Muscle layer of colon (tissue), 2 donors: ENCODE results near the gene MCOLN2.

ENCODE experiments used
- H3K27ac ChIP-seq: one replicate; pipeline ENCODE4 v1.7.0; 2013; ENCODE audit warnings: low read depth, mild to moderate bottlenecking, low read length, moderate library complexity
- H3K27me3 ChIP-seq, 2 donors: one replicate each; pipeline ENCODE4 v1.7.0; 2013; ENCODE audit warnings: low read length in 2 of 2, mild to moderate bottlenecking in 2 of 2; ENCODE audit not compliant: insufficient read depth in 2 of 2, control insufficient read depth in 1 of 2
- H3K36me3 ChIP-seq: one replicate; pipeline ENCODE4 v1.7.0; 2013; ENCODE audit warnings: mild to moderate bottlenecking, low read length; ENCODE audit not compliant: insufficient read depth
- H3K4me1 ChIP-seq: one replicate; pipeline ENCODE4 v1.7.0; 2013; ENCODE audit warnings: mild to moderate bottlenecking, low read length; ENCODE audit not compliant: insufficient read depth
- H3K4me3 ChIP-seq, 2 donors: one replicate each; pipeline ENCODE4 v1.7.0; 2013; ENCODE audit warnings: low read length in 2 of 2, low read depth in 1 of 2, mild to moderate bottlenecking in 1 of 2, moderate library complexity in 1 of 2
- H3K9ac ChIP-seq: one replicate; pipeline ENCODE4 v1.7.0; 2013; ENCODE audit warnings: low read length
- H3K9me3 ChIP-seq: one replicate; pipeline ENCODE4 v1.7.0; 2013; ENCODE audit warnings: mild to moderate bottlenecking, low read length
- donor health status: abdominal sarcoma.
- donor health status: Adenocarcinoma of cecum.

Gene MCOLN2

DNA sequence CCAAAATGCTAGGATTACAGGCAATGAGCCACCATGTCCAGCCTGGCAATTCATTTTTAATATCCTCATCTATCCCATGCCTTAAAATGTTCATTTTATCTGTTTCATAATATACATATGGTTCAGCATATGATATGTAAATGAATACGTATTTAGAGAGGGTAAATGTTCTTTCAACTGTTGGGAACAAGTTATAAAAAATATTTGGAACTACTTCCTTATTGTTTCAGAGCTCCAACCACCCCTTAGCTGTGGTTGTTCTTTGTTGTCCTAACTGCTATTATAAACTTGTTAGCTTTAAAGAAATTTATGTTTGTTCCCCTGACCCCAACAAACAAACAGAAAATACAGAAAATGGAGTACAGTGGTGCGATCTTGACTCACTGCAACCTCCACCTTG is 14.5 kb downstream of the MCOLN2 start:
- Histone ChIP-seq H3K27ac (no peak overlapping the region), H3K9me3 (no peaks in the 10 kb centered on the region), H3K27me3 (no peaks in the 10 kb centered on the region), H3K4me3 (no peak overlapping the region), H3K9ac (no peak overlapping the region), H3K4me1 (no peaks in the 10 kb centered on the region), H3K36me3 (no peaks in the 10 kb centered on the region)

GRCh38 chr1:84975035-84975434 is 21.9 kb downstream of the MCOLN2 start:
- H3K4me1 ChIP-seq: no peaks in the 10 kb centered on the region
- H3K9me3 ChIP-seq: no peaks in the 10 kb centered on the region
- H3K4me3 ChIP-seq: no peak overlapping the region
- no peaks in the 10 kb centered on the region for H3K27me3 ChIP-seq
- H3K9ac ChIP-seq: no peak overlapping the region
- H3K27ac ChIP-seq: no peak overlapping the region
- no peaks in the 10 kb centered on the region for H3K36me3 ChIP-seq

- H3K27me3 ChIP-seq: no peaks in the 10 kb centered on the region
- no peak overlapping the region for H3K27ac ChIP-seq
- H3K4me3 ChIP-seq: no peak overlapping the region
- no peaks in the 10 kb centered on the region for H3K4me1 ChIP-seq
- no peaks in the 10 kb centered on the region for H3K9me3 ChIP-seq
- H3K36me3 ChIP-seq: no peaks in the 10 kb centered on the region
- H3K9ac ChIP-seq: no peak overlapping the region
These were observed 23.2 kb downstream of the MCOLN2 start for GRCh38 chr1:84973498-84974334.

DNA sequence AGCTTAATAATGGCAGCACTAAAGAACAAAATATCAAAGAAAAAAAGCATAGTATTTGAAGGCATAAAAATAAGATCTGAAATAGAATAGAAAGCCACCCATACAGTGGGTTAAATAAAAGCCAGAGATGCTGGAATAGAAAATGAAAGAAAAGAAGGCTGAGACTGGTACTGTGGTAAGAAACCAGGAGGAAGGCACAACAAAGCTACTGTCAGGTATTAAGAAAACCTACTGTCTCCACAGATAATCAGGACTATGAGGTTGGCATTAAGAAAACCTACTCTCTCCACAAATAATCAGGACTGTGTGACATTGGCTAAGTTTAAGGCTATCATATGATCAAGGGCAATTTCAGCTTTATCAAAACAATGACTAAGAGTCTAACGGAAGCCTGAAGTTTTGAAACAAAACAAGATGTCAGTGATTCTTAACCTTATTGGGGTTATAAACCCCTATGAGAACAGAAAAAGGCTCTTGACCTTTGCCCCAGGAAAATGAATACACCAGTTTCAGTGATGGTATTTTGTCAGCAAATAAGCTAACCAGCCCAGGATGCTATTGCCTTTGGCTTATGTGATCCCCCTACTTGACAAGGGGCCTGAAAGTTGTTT is 24.4 kb downstream of the MCOLN2 start:
- no peaks in the 10 kb centered on the region for H3K27me3 ChIP-seq
- no peak overlapping the region for H3K27ac ChIP-seq
- no peaks in the 10 kb centered on the region for H3K36me3 ChIP-seq
- H3K4me3 ChIP-seq: no peak overlapping the region
- H3K9ac ChIP-seq: no peak overlapping the region
- H3K9me3 ChIP-seq: no peaks in the 10 kb centered on the region
- peaks cover 7% of the 10 kb centered on the region for H3K4me1 ChIP-seq

- Histone ChIP-seq H3K27ac (no peak overlapping the region), H3K4me3 (no peak overlapping the region), H3K27me3 (no peaks in the 10 kb centered on the region), H3K9me3 (no peaks in the 10 kb centered on the region), H3K36me3 (no peaks in the 10 kb centered on the region), H3K4me1 (peaks cover 7% of the 10 kb centered on the region), H3K9ac (no peak overlapping the region)
These were observed 25.0 kb downstream of the MCOLN2 start for GRCh38 chr1:84971957-84972356.

DNA sequence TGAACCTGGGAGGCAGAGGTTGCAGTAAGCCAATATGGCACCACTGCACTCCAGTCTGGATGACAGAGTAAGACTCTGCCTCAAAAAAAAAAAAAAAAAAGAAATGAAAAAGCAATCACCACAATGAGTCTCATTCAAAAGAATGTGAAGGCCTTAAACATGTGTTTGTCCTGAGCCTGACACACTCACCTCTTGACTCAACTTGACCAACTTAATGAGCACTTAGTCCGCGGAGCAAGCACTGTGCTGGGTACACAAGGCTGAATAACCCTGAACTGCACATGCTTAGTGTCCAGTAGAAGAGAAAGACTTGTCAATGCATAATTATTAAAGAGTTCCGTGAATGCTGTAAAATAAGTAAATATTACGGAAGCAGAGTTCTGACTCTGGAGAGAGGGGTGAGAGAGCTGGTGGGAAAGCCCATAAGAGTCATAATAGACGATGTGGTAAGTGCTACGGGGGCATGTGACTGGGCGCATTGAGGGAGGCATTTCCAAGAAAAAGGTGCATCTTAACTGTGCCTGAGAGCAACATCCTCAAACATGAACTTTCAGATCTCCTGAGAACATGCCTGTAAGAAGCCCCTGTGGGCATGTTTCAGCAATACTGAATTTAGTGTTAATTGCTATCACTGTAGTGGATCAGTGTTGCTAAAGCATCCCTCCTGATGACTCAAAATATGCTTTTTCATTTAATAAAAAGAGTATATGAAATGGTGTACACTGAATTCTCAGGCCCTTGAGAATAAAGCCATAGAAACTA is 27.2 kb downstream of the MCOLN2 start:
- no peaks in the 10 kb centered on the region for H3K9me3 ChIP-seq
- H3K27ac ChIP-seq: no peak overlapping the region
- peaks cover 7% of the 10 kb centered on the region for H3K4me1 ChIP-seq
- no peak overlapping the region for H3K9ac ChIP-seq
- no peaks in the 10 kb centered on the region for H3K27me3 ChIP-seq
- H3K36me3 ChIP-seq: no peaks in the 10 kb centered on the region
- no peak overlapping the region for H3K4me3 ChIP-seq

DNA sequence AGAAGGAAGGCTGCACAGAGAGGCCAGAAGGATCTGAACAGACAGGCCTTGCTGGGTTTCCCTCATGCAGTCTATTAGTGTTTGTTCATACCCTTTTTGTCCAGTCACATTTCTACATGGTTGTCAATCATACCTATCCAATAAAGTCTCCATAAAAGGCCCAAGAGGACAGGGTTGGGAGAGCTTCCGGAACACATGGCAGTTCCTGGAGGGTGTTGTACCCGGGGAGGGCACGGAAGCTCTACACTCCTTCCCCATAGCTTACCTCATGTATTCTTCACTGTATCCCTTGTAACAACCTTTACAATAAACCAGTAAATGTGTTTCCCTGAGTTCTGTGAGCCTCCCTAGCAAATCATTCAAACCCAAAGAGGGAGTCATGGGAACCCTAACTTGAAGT is 28.0 kb downstream of the MCOLN2 start:
- Histone ChIP-seq H3K27ac (no peak overlapping the region), H3K9ac (no peak overlapping the region), H3K9me3 (no peaks in the 10 kb centered on the region), H3K27me3 (no peaks in the 10 kb centered on the region), H3K4me1 (peaks cover 7% of the 10 kb centered on the region), H3K36me3 (no peaks in the 10 kb centered on the region), H3K4me3 (no peak overlapping the region)

- no peak overlapping the region for H3K27ac ChIP-seq
- H3K4me3 ChIP-seq: no peak overlapping the region
- H3K27me3 ChIP-seq: no peaks in the 10 kb centered on the region
- peaks cover 7% of the 10 kb centered on the region for H3K4me1 ChIP-seq
- H3K9ac ChIP-seq: no peak overlapping the region
- H3K36me3 ChIP-seq: no peaks in the 10 kb centered on the region
- H3K9me3 ChIP-seq: no peaks in the 10 kb centered on the region
These were observed 28.8 kb downstream of the MCOLN2 start for GRCh38 chr1:84968101-84968500.

GRCh38 chr1:84967666-84968065 is 29.2 kb downstream of the MCOLN2 start:
- H3K9ac ChIP-seq: no peak overlapping the region
- no peak overlapping the region for H3K4me3 ChIP-seq
- H3K4me1 ChIP-seq: peaks cover 7% of the 10 kb centered on the region
- no peaks in the 10 kb centered on the region for H3K36me3 ChIP-seq
- H3K27ac ChIP-seq: no peak overlapping the region
- no peaks in the 10 kb centered on the region for H3K27me3 ChIP-seq
- no peaks in the 10 kb centered on the region for H3K9me3 ChIP-seq

GRCh38 chr1:84963021-84963420 is 33.9 kb downstream of the MCOLN2 start:
- Histone ChIP-seq H3K27ac (no peak overlapping the region), H3K9ac (no peak overlapping the region), H3K4me1 (peaks cover 3% of the 10 kb centered on the region), H3K36me3 (no peaks in the 10 kb centered on the region), H3K9me3 (no peaks in the 10 kb centered on the region), H3K27me3 (no peaks in the 10 kb centered on the region), H3K4me3 (no peak overlapping the region)

- Histone ChIP-seq H3K4me3 (no peak overlapping the region), H3K9ac (no peak overlapping the region), H3K4me1 (no peaks in the 10 kb centered on the region)
These were observed 35.6 kb downstream of the MCOLN2 start for GRCh38 chr1:84961316-84961715.

More at GRCh38 chr1:84961316-84961715, 35.6 kb downstream of the MCOLN2 start:
- Histone ChIP-seq H3K36me3 (no peaks in the 10 kb centered on the region), H3K27ac (no peak overlapping the region), H3K27me3 (no peaks in the 10 kb centered on the region), H3K9me3 (no peaks in the 10 kb centered on the region)
